GM15510 (cell line): Measurements from ENCODE around the gene HSD17B7.

Experiments used
- POLR2A ChIP-seq: IDR thresholded peaks from 3 replicates; pipeline ENCODE4 v1.6.1; 2011; ENCODE audit warnings: borderline replicate concordance; ENCODE audit not compliant: insufficient read length; ENCODE audit errors: extremely low read depth

HSD17B7 gene

GRCh38 chr1:162790303-162790984, at the start of gene HSD17B7:
Gene HSD17B7 (plus strand): TSS chr1:162790702. CDS start chr1:162790801, 99 bp downstream.
- peak; percentile 54 for TF ChIP-seq POLR2A

GRCh38 chr1:162740755-162741154, 49.7 kb upstream of the HSD17B7 start:
- no peak for TF ChIP-seq POLR2A

GRCh38 chr1:162741574-162741973, 48.9 kb upstream of the HSD17B7 start:
- no peak for TF ChIP-seq POLR2A

GRCh38 chr1:162753001-162753658, 37.4 kb upstream of the HSD17B7 start:
- TF ChIP-seq POLR2A: no peak

- TF ChIP-seq POLR2A: no peak
These were observed 36.4 kb upstream of the HSD17B7 start for GRCh38 chr1:162753998-162754585.

- TF ChIP-seq POLR2A: no peak
These were observed 35.2 kb upstream of the HSD17B7 start for GRCh38 chr1:162755306-162755705.

GRCh38 chr1:162756523-162756922, 34.0 kb upstream of the HSD17B7 start:
- TF ChIP-seq POLR2A: no peak

GRCh38 chr1:162757476-162757875, 33.0 kb upstream of the HSD17B7 start:
- no peak for TF ChIP-seq POLR2A

GRCh38 chr1:162765788-162766187, 24.7 kb upstream of the HSD17B7 start:
- no peak for TF ChIP-seq POLR2A

GRCh38 chr1:162772571-162773154, 17.8 kb upstream of the HSD17B7 start:
- no peak for TF ChIP-seq POLR2A

GRCh38 chr1:162774007-162774406, 16.5 kb upstream of the HSD17B7 start:
- no peak for TF ChIP-seq POLR2A

GRCh38 chr1:162779043-162779442, 11.5 kb upstream of the HSD17B7 start:
- no peak for TF ChIP-seq POLR2A

- TF ChIP-seq POLR2A: no peak
These were observed 7.8 kb upstream of the HSD17B7 start for GRCh38 chr1:162782671-162783070.

- no peak for TF ChIP-seq POLR2A
These were observed 32.1 kb downstream of the HSD17B7 start for GRCh38 chr1:162822391-162823200.

- no peak for TF ChIP-seq POLR2A
These were observed 32.7 kb downstream of the HSD17B7 start for GRCh38 chr1:162823231-162823630.

GRCh38 chr1:162823771-162824525, 33.4 kb downstream of the HSD17B7 start:
- TF ChIP-seq POLR2A: no peak
